ENCODE results near the gene PSRC1. TPM values are rescaled to one million over a fixed set of nuclear protein-coding genes. Genes with fewer than 3 reads are reported as not detected.

Gene PSRC1
- total and polyA plus RNA-seq, 2 donors (not counting 3 experiments of a cell fraction or from before 2014, with no cell fraction given): 25.0 to 29.3 TPM

- Histone ChIP-seq H3K9me3 (replicated peaks; ENCODE audit: control insufficient read depth, insufficient read depth, low read length) (no peaks in the 10 kb centered on the region), H3K4me2 (ENCODE audit: insufficient read depth, low read length) (no peak overlapping the region), H3K27ac (ENCODE audit: insufficient read depth, low read depth, low read length) (no peak overlapping the region), H3K9me1 (replicated peaks; ENCODE audit: control insufficient read depth, extremely low read depth, insufficient read depth, low read length) (no peaks in the 10 kb centered on the region), H2AFZ (ENCODE audit: low read depth, low read length) (no peak overlapping the region), H3K4me1 (ENCODE audit: control insufficient read depth, extremely low read depth, insufficient read depth, low read length) (no peaks in the 10 kb centered on the region), H3K9ac (replicated peaks; ENCODE audit: extremely low read depth, insufficient read depth, low read length) (no peak overlapping the region), H3K4me3 (replicated peaks in 1 of 3; ENCODE audit: insufficient read depth in 1 of 3, low read depth in 1 of 3, low read length in 3 of 3) (no peak overlapping the region), H4K20me1 (replicated peaks; ENCODE audit: control insufficient read depth, extremely low read depth, insufficient read depth, low read length) (no peaks in the 10 kb centered on the region), H3K79me2 (ENCODE audit: control insufficient read depth, insufficient read depth, low read length) (no peaks in the 10 kb centered on the region), H3K27me3 (ENCODE audit: control insufficient read depth in 2 of 2, insufficient read depth in 2 of 2, low read length in 2 of 2) (peaks cover 1 to 6% of the 10 kb centered on the region in 2 experiments), H3K36me3 (ENCODE audit: control insufficient read depth in 2 of 2, extremely low read depth in 1 of 2, insufficient read depth in 2 of 2, low read length in 2 of 2) (no peaks in the 10 kb centered on the region)
- intact Hi-C loops (cut with micrococcal nuclease) (no loop called here), dilution Hi-C loops (cut with MboI; ENCODE audit: extremely low pct_ligation_motif_present, low sequenced_read_pairs) (no loop called here)
- TF ChIP-seq CTCF (IDR thresholded peaks at IDR 0.05; ENCODE audit: extremely low read depth in 1 of 2, insufficient read depth in 1 of 2, low read depth in 1 of 2, low read length in 2 of 2): no peak
- no peak for TF ChIP-seq POLR2AphosphoS5 (IDR thresholded peaks at IDR 0.05; ENCODE audit: insufficient read depth, low read depth, low read length)
- TF ChIP-seq JUN (IDR thresholded peaks at IDR 0.05; ENCODE audit: borderline replicate concordance, insufficient read depth, insufficient read length, low read depth): no peak
- TF ChIP-seq MYC (IDR thresholded peaks at IDR 0.05; ENCODE audit: low read depth, low read length): no peak
- no peak for TF ChIP-seq FOS (IDR thresholded peaks at IDR 0.05; ENCODE audit: borderline replicate concordance, insufficient read depth, low read length)
- ChIA-PET CTCF (interaction anchor here (1.0 to 2.1 kb wide), 3 partner anchors 9 to 278 kb away, joined by 3 to 6 read pairs (median 5); no protein-coding TSS in a partner anchor), POLR2A (no interaction called here)
- FAIRE-seq (no peak), DNase-seq (ENCODE audit: low read depth, low spot score) (no peak)
- no TSS peak for BruUV-seq (replicated peaks)
Measured at GRCh38 chr1:109255097-109255651, 27.8 kb downstream of the PSRC1 start.

Data from endothelial cell of umbilical vein (primary cell).